A549 treated with CORT108297 at 1 μM for 4 hours (cell line): ENCODE data around the gene RNF4. TPM values are rescaled to one million over a fixed set of nuclear protein-coding genes. Genes with fewer than 3 reads are reported as not detected.

Experiments
- total RNA-seq: library from RNA; stranded (reverse); fragments of 200-300 nt; extraction: Qiagen RNA extraction; gene quantifications from 5 replicates; pipeline ENCODE4 v1.2.3, GENCODE V29; 2022

RNF4 gene
- 57.3 to 81.9 TPM (median 62.5 TPM) in 5 replicates for total RNA-seq

GRCh38 chr4:2468456-2469191 lies at the start of gene RNF4:
TSS of gene RNF4 (plus strand) at chr4:2469106. CDS start at chr4:2490494, 21,388 bp downstream.

GRCh38 chr4:2536193-2537010 lies 67.5 kb downstream of the RNF4 start, which contains the start of gene FAM193A:
TSS of gene FAM193A (plus strand) at chr4:2536647. CDS start at chr4:2536916, 269 bp downstream.

Other genes with a start within 250 kb of the RNF4 start
- gene HAUS3, start 227.0 kb upstream of the RNF4 start, total RNA-seq: 6.7 to 8.9 TPM (median 7.7 TPM) in 5 replicates
- 0.51 to 1.2 TPM (median 0.69 TPM) in 5 replicates for gene POLN, start 227.0 kb upstream of the RNF4 start, total RNA-seq
- gene MXD4, start 207.0 kb upstream of the RNF4 start, total RNA-seq: 12.4 to 21.3 TPM (median 19.1 TPM) in 5 replicates
- gene ZFYVE28, start 50.5 kb upstream of the RNF4 start, total RNA-seq: 1.9 to 2.7 TPM (median 2.4 TPM) in 5 replicates
- 0.05 to 0.35 TPM (median 0.06 TPM) in 5 replicates for gene CFAP99, start 50.2 kb upstream of the RNF4 start, total RNA-seq
- gene FAM193A, start 67.5 kb downstream of the RNF4 start, total RNA-seq: 8.2 to 9.1 TPM (median 8.9 TPM) in 5 replicates